ENCODE data around the gene RNF220.

Gene RNF220

DNA sequence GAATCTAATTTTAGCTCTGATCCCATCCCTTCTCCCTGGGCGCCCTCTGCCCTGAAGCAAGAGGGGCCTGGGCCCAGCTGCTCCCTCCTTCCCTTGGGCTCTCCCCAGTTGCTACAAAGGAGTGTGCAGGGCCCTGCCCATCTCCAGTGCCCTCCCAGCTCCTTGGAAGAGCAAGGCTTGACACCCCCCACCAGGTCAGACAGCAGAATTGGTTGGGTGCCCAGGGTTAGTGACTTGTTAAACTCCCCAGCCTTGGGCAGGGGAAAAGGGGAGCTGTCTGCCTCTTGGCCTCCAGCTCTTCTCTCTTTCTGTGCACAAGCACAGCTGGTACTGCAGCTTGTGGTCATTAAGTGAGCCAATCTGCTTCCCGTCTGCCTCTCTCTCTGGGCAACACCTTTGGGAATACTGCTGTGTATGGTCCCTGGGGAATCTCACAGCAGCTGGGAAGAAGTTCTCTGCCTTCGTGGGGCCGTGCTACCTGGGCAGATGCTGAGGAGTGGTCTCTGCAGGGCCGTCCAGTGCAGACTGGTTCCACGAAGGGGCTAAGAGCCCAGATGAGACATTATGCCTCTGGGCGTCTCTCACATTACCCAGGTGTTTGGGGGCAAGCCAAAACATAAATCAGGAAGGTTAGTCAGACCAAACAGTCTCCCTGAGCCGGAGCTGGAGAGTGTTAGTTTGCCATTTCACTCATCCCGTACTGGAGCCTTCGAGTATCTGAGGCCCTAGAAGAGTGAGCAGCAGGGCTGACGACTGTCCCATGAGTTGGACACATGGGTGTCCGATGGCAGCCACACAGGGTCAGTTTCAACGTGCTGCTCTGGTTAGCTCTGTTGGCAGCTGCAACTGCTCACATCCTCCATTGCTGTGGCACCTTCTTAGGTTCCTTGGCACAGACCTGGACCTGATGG lies 231.9 kb downstream of the RNF220 start:
- FAIRE-seq: no peak
- peak; percentile 32 for DNase-seq (ENCODE audit: insufficient read length, low spot score)

DNA sequence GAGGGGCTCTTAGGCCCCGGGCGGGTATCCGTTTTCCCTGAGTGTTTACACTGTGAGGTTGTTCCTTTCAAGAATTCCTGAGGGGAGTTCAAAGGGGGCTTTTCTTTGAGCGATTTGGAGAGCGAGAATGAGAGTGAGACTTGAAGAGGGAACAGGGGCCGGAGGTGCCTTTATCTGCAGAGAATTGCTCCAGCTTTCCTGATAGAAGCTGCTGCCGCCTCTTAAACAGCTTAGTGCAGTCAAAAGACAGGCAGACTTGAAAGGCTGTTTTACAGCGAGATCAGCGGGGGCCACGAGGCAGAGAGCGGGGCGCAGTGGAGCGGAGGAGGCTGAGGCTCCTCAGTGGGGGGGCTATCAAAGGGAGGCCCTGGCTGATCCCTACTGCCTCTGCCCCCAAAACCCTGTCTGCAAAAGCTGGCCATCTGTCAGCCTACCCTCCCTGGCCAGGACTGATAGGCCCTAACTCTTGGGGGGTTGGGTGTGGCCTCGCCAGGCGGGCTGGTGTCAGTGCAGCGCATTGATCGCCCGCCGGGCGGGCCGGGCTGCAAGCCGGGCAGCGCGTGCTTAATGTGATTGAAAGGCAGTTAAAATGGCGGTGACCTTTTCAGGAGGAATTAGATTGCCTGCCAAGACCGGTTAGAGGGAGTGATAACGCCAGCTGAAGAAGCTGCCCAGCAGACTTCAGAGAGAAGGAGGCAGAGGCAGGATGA lies 232.8 kb downstream of the RNF220 start:
- DNase-seq (ENCODE audit: insufficient read length, low spot score) (no peak), FAIRE-seq (no peak)
- no peak for TF ChIP-seq POLR2A (IDR thresholded peaks at IDR 0.05; ENCODE audit: low read depth, low read length)

More for the DNA sequence above, 231.9 kb downstream of the RNF220 start:
- no peak for TF ChIP-seq POLR2A (IDR thresholded peaks at IDR 0.05; ENCODE audit: low read depth, low read length)

DNA sequence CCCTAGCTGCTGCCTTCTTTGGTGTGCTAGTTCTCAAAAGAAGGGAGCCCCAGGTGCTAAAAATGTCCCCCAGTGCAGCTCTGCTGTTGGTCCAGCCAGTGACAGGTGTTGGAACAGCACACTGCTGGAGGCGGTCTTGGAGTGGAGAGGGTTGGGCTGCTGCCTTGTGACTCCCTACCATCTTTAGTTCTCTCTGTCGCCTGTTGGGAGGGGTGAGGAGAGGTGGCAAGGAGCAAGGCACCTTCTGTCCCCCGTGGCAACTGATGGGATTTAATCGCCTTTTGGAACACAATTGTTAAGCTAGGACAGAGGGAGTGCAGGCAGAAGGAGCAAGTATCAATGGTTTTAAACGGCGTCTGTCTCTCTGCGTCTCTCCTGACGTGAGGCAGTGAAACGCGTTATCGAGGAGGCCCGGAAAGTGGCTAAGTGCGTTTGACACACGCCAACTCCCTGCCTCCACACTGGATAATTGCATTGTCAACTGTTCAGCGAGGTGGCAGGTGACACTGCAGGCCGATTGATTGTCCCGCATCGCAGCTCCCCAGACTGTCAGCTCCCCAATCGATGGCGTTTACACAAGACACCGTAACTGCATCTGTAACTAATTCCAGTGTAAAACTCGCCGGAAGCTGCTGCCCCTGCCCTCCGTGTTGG lies 235.3 kb downstream of the RNF220 start:
- DNase-seq (ENCODE audit: insufficient read length, low spot score) (no peak), FAIRE-seq (no peak)
- no peak for TF ChIP-seq POLR2A (IDR thresholded peaks at IDR 0.05; ENCODE audit: low read depth, low read length)

DNA sequence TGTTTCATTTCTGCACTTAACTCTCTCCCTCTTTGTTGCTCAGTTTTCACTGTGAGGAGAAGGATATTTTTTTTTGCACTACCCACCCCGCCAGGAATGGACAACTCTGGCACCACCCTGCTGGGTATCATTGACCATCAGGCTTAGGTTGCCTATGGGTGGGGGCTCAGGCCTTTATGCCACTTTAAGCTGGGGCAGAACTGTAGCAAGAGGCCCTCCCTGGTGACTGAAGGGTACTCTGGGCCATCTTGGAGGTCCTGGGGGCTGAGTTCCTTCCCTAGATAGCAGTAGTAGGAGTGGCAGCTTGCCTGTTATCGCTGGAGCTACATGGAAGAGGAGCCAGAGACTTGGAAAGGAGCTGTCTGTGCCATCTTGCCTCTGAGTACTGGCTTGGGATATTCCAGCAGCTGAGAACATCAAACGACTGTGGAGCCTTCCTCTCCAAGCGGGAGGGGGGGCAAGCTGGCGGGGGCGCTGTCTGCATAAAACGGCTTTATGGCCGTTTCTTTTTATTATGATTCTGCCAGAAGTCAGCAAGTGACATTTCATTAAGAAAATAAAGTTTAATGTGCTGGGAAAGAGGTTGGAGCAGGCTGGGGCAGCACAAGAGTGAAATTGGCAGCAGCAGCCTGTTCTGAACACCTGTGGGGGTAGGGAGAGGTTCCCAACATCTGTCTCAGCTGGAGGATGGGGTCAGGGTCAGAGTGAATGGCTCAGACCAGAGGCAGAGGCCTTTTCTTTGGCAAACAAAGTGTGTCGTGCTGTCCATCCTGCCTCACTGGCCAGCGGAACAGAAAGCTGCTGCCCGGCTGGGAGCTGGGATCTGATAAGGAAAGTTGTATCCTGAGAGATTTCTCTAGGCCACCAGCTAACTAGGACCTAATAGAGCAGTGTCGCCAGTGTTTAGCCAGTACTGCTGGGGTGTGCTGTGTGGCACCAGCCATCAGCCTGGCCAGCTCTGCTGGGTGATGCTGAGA lies 236.4 kb downstream of the RNF220 start:
- no peak for TF ChIP-seq POLR2A (IDR thresholded peaks at IDR 0.05; ENCODE audit: low read depth, low read length)
- DNase-seq (ENCODE audit: insufficient read length, low spot score): no peak
- FAIRE-seq: no peak

DNA sequence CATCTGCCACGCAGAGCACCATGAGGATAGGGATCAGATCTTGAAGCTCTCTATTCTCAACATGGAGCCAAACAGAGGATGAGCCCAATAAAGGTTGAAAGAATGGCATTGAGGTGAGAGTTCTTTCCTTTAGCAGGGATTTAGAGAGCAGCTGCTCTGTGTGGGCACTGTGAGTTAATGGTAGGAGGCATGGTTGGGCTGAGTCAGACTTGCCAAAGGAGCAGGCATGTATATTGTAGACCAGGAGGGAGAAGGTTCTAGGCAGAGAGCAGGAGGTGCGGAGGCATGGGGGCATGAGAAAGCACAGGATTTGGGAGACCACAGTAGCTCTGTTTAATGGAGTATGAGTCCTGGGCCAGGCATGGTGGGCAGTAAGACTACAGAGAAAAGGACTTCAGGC lies 237.2 kb downstream of the RNF220 start:
- no peak for TF ChIP-seq POLR2A (IDR thresholded peaks at IDR 0.05; ENCODE audit: low read depth, low read length)
- FAIRE-seq (no peak), DNase-seq (ENCODE audit: insufficient read length, low spot score) (no peak)

DNA sequence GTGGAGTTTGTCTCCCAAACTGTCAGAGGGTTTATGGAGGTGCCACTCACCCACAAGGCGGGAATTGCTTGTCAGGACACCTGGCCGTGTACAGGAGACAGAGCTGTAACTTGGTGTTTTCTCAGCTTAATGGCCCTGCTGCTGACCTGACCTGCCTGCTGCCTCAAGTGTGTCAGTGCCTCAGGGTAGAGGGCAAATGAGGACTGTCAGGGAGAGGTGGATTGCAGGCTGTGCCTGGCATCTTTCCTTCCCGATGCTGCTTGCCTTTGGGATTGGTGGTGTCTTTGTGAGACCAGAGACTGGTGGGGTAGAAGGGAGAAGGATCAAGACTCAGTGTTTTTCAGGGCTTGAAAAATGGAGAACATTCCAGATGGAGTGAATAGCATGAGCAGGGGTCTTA lies 237.9 kb downstream of the RNF220 start:
- no peak for TF ChIP-seq POLR2A (IDR thresholded peaks at IDR 0.05; ENCODE audit: low read depth, low read length)
- no peak for DNase-seq (ENCODE audit: insufficient read length, low spot score)
- FAIRE-seq: no peak

DNA sequence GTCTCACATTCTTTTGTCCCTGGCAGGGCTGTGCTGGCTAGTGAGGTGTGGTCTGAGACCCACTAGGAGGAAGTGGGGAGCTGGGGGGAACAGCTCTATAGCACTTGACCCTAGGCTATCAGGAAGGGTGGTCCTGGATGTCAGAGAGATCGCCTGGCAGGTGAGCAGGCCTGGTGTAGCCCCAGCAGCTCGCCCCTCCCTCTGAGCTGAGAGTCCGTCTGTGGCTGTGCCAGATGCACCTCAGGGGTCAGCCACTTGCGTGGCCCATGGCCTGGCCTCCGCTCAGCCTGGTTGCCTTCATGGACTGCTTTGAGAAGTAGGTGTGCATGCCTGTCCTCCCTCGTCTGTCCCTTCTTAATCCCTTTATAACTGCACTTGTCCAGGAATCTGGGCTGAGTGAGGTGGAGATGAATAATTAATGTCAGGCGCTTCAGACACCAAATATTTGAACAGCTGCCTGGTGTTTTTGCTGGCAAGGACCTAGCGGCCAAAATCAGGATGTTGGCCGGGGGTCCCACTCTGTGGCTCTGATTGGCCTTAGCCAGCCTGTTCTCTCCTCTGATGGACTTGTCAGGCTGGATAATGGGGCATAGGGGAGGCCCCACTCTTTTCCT lies 238.8 kb downstream of the RNF220 start:
- FAIRE-seq: no peak
- no peak for TF ChIP-seq POLR2A (IDR thresholded peaks at IDR 0.05; ENCODE audit: low read depth, low read length)
- DNase-seq (ENCODE audit: insufficient read length, low spot score): no peak

DNA sequence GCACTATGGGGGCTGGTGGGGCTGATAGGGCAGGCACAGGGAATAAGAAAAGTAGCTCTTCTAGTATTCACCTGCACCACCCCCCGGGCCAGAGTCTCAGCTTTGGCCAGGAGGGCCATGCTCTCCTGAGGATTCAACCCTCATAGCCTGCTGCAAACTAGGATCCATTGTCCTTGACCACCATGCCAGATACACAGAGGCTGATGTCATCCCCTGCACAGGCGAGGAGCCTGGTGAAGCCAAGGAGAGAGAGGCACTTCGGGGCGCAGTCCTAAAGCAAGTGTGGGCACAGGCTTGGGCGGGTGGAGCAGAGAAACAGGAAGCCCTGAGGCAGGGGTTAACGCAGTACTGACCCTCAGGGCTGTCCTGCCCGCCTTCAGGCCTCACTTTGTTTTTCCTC lies 239.8 kb downstream of the RNF220 start:
- no peak for DNase-seq (ENCODE audit: insufficient read length, low spot score)
- no peak for FAIRE-seq
- no peak for TF ChIP-seq POLR2A (IDR thresholded peaks at IDR 0.05; ENCODE audit: low read depth, low read length)

DNA sequence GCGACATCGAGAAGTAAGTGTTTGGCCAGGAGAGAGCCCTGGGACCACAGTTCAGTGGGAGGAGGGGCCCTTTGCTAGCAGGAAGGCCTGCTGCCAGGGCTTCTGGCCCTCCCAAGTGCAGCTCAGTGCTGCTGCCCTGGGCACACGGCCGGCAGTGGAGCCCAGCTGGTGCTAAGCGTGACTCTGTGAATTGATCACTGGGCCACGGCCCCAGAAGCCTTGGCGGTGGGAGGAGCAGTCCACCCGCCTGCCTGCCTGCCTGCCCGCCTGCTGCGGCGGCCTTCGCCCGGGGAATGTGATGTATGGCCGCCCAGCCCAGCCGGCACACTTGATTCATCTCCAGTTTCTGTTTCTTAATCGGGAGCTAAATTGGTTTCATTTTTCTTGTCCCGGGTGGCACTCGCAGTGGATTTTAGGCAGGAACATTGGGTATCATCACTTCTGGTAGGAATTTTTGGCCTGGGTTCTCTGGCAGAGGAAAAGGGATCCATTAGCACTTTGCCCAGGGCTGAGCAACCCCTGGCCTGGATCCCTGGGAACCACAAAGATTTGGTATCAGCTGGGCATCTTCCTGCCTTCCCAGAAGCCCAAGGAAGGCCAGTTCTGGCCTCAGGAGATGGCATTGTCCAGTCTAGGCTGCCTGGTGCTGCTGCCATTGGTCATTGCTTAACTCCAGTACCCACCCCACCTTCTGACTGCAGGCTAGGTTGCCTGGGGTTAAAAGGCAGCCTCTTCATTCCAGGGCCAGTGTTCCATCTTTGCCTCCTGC lies 240.6 kb downstream of the RNF220 start:
- FAIRE-seq: no peak

DNA sequence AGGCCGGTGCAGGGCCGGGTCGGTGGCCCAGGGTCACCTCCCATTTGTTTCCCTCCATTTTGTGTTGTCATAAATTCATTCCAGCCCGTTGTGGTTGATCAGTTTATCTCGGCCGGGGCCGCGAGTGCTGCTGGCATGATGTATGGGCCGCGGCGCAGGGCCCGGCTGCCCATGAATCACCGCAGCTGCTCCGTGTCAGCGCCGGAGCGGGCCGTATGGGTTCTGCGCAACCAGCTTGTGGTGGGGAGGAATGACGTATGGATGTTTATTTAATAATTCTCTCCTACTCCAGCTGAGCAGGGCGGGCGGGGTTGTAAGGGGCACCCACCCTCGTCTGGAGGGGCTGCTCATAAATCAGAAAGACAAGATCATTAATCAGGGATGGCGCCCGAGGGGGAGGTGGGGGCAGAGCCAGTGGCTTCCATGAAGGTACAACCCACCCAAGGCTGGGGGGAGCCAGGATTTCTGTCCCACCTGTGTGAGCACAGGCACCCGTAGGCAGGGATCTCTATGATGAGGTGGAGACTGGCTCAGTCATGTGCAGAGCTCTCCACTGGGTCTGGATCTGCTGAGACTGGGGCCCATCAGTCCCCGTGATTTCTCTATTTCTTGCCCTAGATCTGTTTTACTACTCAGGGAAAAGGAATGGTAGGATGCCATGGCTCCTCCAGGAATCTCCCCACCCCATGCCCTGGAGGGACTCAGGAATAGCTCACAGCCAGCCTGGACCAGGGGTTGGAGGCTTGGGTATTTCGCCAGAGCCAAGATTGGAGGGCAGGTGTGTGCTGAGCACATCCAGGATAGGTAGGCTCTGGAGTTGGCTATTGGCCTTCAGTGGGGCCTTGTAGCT lies 241.4 kb downstream of the RNF220 start:
- DNase-seq (ENCODE audit: insufficient read length, low spot score) (no peak), FAIRE-seq (no peak)
- TF ChIP-seq POLR2A (IDR thresholded peaks at IDR 0.05; ENCODE audit: low read depth, low read length): no peak

More for the DNA sequence above, 240.6 kb downstream of the RNF220 start:
- TF ChIP-seq POLR2A (IDR thresholded peaks at IDR 0.05; ENCODE audit: low read depth, low read length): no peak
- no peak for DNase-seq (ENCODE audit: insufficient read length, low spot score)

DNA sequence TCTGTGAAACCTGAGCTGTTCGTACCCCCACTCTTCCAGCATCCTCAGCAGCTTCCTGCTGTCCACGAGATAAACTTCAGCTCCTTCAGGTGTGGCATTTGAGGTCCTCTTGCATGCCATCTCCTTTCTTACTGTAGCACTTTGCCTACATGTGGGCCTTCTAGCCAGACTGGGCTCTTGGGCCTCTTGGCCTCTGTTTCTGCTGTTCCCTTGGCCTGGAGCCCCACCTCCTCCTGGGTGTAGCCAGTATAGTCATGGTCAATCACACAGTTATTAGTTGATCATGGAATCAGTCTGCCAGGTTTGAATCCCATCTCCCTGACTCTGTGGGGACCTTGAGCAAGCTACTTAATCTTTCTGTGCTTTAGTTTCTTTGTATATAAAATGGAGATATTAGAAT lies 242.8 kb downstream of the RNF220 start:
- FAIRE-seq (no peak), DNase-seq (ENCODE audit: insufficient read length, low spot score) (no peak)
- TF ChIP-seq POLR2A (IDR thresholded peaks at IDR 0.05; ENCODE audit: low read depth, low read length): no peak
